ENCODE data around the gene AFF3.

GRCh38 chr2:99653433-99653832 lies 489.0 kb downstream of the AFF3 start:
- TF ChIP-seq, protein P1, sequence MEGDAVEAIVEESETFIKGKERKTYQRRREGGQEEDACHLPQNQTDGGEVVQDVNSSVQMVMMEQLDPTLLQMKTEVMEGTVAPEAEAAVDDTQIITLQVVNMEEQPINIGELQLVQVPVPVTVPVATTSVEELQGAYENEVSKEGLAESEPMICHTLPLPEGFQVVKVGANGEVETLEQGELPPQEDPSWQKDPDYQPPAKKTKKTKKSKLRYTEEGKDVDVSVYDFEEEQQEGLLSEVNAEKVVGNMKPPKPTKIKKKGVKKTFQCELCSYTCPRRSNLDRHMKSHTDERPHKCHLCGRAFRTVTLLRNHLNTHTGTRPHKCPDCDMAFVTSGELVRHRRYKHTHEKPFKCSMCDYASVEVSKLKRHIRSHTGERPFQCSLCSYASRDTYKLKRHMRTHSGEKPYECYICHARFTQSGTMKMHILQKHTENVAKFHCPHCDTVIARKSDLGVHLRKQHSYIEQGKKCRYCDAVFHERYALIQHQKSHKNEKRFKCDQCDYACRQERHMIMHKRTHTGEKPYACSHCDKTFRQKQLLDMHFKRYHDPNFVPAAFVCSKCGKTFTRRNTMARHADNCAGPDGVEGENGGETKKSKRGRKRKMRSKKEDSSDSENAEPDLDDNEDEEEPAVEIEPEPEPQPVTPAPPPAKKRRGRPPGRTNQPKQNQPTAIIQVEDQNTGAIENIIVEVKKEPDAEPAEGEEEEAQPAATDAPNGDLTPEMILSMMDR (IDR thresholded peaks at IDR 0.05): no peak
- no peak for TF ChIP-seq POLR2A (IDR thresholded peaks at IDR 0.05)

Measured in uterus (tissue), 2 donors.